ENCODE data around the gene HIBCH. TPM values are rescaled to one million over a fixed set of nuclear protein-coding genes. Genes with fewer than 3 reads are reported as not detected.
"Not testable (repeated sequence)": the region's sequence is repeated elsewhere in the genome, so short reads cannot be mapped to it uniquely, and the experiment has no call there.

HIBCH gene
- total RNA-seq, 2 experiments from 2014 or later = 15.6 to 17.5 TPM

DNA sequence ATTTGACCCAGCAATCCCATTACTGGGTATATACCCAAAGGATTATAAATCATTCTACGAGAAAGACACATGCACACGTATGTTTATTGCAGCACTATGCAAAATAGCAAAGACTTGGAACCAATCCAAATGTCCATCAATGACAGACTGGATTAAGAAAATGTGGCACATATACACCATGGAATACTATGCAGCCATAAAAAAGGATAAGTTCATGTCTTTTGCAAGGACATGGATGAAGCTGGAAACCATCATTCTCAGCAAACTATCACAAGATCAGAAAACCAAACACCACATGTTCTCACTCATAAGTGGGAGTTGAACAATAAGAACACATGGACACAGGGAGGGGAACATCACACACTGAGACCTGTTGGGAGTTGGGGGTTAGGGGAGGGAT is 96.9 kb downstream of the HIBCH start:
- H3K4me3 Mint-ChIP-seq; DNase-seq; H3K27ac Mint-ChIP-seq; H3K27me3 Mint-ChIP-seq; H3K4me1 Mint-ChIP-seq; POLR2A ChIA-PET; H3K9me3 Mint-ChIP-seq; ATAC-seq (ENCODE audit: low read depth): not testable (repeated sequence)
- H3K36me3 Mint-ChIP-seq = peaks cover 34% of the 10 kb centered on the region

DNA sequence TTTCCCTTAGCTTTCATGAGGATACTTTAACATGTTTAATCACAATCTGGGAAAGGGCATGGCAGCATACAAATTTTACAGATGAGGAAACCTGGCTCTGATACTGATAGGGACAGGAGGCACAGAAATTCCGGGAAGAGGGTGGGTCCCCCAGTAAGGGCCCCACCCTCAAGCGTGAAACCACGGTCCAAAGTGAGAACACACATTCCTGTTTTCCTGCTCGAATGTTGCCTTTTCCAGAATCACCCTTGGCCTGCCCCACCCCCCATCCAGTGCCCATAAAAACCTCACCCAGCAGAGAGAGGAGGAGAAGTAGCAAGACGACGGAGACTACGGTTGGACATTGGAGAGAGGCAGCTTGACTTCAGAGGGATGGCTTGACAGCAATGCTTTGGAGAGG is 98.2 kb downstream of the HIBCH start:
- H3K27ac Mint-ChIP-seq = no peak overlapping the region
- POLR2A ChIA-PET = no interaction called here

DNA sequence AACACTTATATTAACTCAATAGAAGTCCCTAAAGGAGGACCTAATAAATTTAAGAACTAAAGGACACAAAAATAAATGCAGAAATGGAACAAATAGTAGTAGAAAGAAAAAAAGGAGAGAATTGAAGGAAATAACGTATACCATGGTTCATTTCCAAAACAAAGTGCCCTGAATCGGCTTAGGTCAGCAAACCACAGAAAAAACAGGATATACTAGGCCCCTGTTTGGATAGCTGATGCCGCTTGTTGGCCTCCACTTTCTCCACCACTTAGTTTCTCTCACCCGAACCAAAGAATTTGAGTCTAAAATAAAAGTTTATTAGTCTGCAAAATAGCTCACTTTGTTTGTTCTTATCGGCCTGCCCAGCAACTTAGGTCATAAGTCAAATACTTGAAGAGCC is 100.4 kb downstream of the HIBCH start:
- ATAC-seq (ENCODE audit: low read depth) (no peak), DNase-seq (no peak)
- Mint-ChIP-seq H3K4me3 (no peak overlapping the region), H3K27me3 (no peaks in the 10 kb centered on the region), H3K4me1 (peaks cover 16% of the 10 kb centered on the region), H3K27ac (no peak overlapping the region), H3K36me3 (peaks cover 19% of the 10 kb centered on the region), H3K9me3 (no peaks in the 10 kb centered on the region)
- POLR2A ChIA-PET = no interaction called here

More for the DNA sequence above, 98.2 kb downstream of the HIBCH start:
- Mint-ChIP-seq H3K4me1 (peaks cover 3% of the 10 kb centered on the region), H3K9me3 (peaks cover 5% of the 10 kb centered on the region), H3K27me3 (no peaks in the 10 kb centered on the region), H3K36me3 (peaks cover 25% of the 10 kb centered on the region), H3K4me3 (no peak overlapping the region)
- DNase-seq (no peak), ATAC-seq (ENCODE audit: low read depth) (no peak)

DNA sequence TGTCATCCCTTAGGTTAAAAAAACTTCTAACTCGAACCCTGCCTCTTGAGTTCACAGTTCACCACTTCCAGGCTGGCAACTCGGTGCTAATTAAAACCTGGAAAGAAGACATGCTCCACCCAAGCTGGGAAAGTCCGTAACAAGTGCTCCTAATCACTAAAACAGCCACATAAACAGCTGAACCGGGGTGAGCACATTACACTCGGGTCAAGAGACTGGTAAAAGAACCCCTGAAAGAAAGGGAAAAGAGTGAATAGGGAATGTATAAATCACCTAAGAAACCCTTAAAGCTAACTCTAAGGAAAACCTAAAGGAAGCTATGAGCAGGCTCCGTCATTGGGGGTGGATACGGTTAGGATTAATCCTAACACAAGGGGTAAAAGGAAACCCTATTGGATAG is 102.0 kb downstream of the HIBCH start:
- no peak overlapping the region for H3K27ac Mint-ChIP-seq
- no peaks in the 10 kb centered on the region for H3K27me3 Mint-ChIP-seq
- no peak for ATAC-seq (ENCODE audit: low read depth)
- peaks cover 17% of the 10 kb centered on the region for H3K4me1 Mint-ChIP-seq
- H3K9me3 Mint-ChIP-seq = no peaks in the 10 kb centered on the region
- DNase-seq = no peak
- peaks cover 10% of the 10 kb centered on the region for H3K36me3 Mint-ChIP-seq
- POLR2A ChIA-PET = no interaction called here
- H3K4me3 Mint-ChIP-seq = no peak overlapping the region

DNA sequence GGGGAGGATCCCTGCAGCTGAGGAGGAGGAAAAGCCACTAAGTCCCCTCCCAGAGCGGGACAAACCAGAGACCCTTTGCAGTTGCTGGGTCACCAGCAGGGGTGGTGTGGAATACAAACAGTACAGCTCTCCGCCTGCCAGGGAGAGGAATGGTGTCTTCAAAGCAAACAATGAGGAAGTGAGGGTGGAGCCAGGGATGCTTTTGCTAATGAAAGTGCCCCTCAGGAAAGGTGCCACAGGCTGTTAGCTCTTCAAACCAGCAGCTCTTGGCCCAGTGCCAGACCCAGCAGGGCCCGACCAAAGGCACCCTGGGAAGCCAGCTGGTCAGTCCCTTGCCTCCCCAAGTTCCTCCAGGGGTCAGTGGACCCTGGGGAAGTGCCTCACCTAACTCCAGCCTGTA is 102.8 kb downstream of the HIBCH start:
- Mint-ChIP-seq H3K4me1 (peaks cover 17% of the 10 kb centered on the region), H3K9me3 (no peaks in the 10 kb centered on the region), H3K36me3 (peaks cover 8% of the 10 kb centered on the region), H3K4me3 (no peak overlapping the region), H3K27me3 (no peaks in the 10 kb centered on the region), H3K27ac (no peak overlapping the region)
- DNase-seq (no peak), ATAC-seq (ENCODE audit: low read depth) (no peak)
- POLR2A ChIA-PET = no interaction called here

DNA sequence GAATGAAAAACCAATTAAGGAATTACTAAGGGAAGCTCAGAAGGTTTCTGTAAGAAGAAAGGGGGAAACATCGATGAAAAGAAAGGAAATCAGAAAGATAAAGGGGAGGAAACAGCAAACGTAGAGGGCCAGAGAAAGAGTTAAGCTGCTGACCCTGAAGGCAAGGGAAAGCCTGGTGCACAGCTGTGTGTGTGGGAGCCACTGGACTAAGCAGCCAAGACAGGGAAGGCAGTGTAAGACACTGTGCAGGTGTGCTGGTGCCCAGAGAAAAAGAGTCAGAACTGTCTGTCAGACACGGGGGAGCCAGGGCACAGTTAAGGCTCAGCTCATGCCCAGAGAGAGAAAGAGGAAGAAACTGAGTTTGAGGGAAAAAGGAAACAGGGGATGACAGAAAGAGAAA is 104.0 kb downstream of the HIBCH start:
- peaks cover 17% of the 10 kb centered on the region for H3K4me1 Mint-ChIP-seq
- H3K27ac Mint-ChIP-seq = peak overlapping the region; percentile 35
- ATAC-seq (ENCODE audit: low read depth) = no peak

DNA sequence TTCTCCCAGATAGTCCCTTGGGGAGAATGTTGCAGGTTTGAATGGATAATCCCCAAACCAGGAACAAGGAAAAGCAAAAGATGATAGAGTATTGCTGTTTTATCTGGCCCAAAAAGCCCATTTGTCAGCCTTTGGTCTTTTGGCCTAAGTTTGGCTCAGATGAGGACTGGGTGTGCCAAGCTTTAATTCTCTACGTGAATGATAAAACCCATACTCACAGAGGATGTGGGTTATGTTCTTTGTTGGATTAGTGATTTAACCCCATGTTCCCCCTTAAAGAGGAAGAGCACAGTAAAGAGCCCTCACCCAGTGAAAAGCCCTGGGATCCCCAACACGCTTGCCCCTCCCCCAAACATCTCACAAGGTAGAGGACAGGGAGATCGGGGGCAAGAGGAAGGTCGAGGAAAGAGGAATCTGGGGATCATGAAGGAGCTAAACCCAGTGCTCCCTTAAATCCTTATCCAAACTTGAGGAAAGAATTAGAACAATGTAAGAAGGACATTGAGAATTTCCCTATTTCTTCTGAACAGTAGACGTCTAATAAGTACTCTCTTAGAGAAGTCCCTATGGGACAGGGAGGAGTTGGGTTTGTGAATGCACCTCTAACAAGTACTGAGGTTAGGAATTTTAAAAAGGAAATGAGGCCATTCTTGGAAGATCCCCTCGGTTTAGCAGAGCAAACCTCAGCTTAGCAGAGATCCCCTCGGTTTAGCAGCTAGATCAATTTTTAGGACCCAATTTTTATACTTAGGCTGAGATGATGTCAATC is 105.0 kb downstream of the HIBCH start:
- H3K27me3 Mint-ChIP-seq = no peaks in the 10 kb centered on the region
- H3K4me3 Mint-ChIP-seq = no peak overlapping the region
- DNase-seq = no peak
- no peaks in the 10 kb centered on the region for H3K9me3 Mint-ChIP-seq
- H3K27ac Mint-ChIP-seq = peak overlapping the region; percentile 11
- peaks cover 5% of the 10 kb centered on the region for H3K36me3 Mint-ChIP-seq
- POLR2A ChIA-PET = no interaction called here
- H3K4me1 Mint-ChIP-seq = peaks cover 17% of the 10 kb centered on the region
- no peak for ATAC-seq (ENCODE audit: low read depth)

More for the DNA sequence above, 104.0 kb downstream of the HIBCH start:
- Mint-ChIP-seq H3K36me3 (peaks cover 7% of the 10 kb centered on the region), H3K9me3 (no peaks in the 10 kb centered on the region), H3K27me3 (no peaks in the 10 kb centered on the region), H3K4me3 (no peak overlapping the region)
- DNase-seq = no peak
- POLR2A ChIA-PET = no interaction called here

DNA sequence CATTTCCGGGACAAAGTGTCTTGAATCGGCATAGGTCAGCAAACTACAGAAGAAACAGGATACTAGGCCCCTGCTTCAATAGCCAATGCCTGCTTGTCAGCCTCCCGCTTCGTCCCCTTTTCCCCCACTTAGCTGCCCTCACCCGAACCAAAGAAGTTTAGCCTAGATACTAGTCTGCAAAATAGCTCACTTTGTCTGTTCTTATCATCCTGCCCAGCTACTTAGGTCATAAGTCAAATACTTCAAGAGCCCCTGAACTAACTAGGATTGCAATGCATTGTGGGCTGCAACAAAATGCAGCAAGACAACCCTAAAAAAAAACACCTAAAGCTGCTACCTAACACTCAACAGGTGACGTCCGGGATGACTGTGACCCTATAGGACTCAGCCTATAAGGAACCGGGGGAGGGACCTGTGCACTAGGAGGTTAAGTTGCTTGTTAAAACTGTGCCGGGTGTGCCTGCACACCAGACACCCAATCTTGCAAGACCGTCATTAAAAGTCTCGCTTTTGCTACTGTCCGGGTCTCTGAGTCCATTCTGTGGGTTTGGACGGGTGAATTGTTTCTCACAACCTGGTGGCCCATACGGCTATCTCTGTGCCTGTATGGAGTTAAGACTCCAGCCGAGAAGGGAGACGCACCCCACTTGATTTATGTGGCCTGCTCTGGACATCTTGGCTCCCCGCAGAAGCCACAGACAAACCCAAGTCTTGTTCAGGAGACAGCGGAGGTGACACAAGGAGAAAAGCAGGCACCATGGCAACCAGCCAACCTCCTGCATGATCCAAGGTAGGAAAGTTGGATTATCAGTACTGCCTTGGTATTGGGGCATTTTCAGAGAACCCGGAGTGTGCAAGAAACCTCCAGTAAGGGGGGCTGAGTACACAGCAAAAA is 105.9 kb downstream of the HIBCH start:
- H3K9me3 Mint-ChIP-seq = no peaks in the 10 kb centered on the region

DNA sequence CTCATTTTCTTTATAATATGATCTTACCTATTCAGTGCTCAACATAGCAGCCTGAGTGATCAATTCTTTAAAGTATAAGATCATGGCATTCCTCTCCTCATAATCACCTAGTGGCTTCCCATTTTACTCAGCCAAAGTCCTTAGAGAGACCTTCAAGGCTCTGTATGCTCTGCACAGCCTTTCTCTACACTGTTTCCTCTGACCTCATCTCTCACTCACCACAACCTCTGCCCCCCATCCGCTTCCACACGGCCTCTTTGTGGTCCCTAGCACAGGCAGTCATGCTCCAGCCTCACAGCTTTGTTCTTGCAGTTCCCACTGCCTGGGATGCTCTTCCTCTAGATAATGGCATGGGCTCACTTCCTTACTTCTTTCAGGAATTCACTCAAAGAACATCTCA is 109.2 kb downstream of the HIBCH start:
- H3K9me3 Mint-ChIP-seq = no peaks in the 10 kb centered on the region
- H3K4me1 Mint-ChIP-seq = peaks cover 5% of the 10 kb centered on the region
- H3K36me3 Mint-ChIP-seq = peaks cover 2% of the 10 kb centered on the region
- POLR2A ChIA-PET = no interaction called here
- no peak for DNase-seq
- no peak for ATAC-seq (ENCODE audit: low read depth)
- H3K27me3 Mint-ChIP-seq = no peaks in the 10 kb centered on the region
- H3K4me3 Mint-ChIP-seq = no peak overlapping the region
- H3K27ac Mint-ChIP-seq = no peak overlapping the region

More for the DNA sequence above, 105.9 kb downstream of the HIBCH start:
- Mint-ChIP-seq H3K4me1 (peaks cover 17% of the 10 kb centered on the region), H3K36me3 (peaks cover 5% of the 10 kb centered on the region), H3K27me3 (no peaks in the 10 kb centered on the region), H3K4me3 (no peak overlapping the region), H3K27ac (peak overlapping the region; percentile 11)
- DNase-seq = no peak
- ATAC-seq (ENCODE audit: low read depth) = no peak
- POLR2A ChIA-PET = no interaction called here

DNA sequence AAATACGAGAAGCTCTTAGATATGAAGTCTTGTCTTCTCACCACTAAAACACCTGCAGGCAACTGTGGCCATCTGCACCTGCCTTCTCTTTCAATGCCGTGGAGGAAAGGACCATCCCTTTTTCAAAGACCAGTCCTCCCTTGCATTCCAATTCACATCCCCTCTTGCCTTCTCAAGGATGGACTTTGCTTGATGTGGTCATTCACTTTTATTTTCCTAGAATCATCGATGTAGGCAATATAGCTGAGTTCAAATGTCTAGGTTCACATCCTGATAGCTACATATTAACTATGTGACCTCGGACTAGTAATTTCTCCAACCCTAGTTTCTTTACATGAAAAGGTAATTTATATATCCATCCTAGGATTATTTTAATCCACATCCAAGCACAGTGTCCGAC is 110.1 kb downstream of the HIBCH start:
- no peak for ATAC-seq (ENCODE audit: low read depth)
- H3K27me3 Mint-ChIP-seq = no peaks in the 10 kb centered on the region
- H3K27ac Mint-ChIP-seq = no peak overlapping the region
- no peak overlapping the region for H3K4me3 Mint-ChIP-seq
- POLR2A ChIA-PET = no interaction called here
- peaks cover 2% of the 10 kb centered on the region for H3K36me3 Mint-ChIP-seq
- DNase-seq = no peak
- H3K9me3 Mint-ChIP-seq = no peaks in the 10 kb centered on the region
- peaks cover 4% of the 10 kb centered on the region for H3K4me1 Mint-ChIP-seq

DNA sequence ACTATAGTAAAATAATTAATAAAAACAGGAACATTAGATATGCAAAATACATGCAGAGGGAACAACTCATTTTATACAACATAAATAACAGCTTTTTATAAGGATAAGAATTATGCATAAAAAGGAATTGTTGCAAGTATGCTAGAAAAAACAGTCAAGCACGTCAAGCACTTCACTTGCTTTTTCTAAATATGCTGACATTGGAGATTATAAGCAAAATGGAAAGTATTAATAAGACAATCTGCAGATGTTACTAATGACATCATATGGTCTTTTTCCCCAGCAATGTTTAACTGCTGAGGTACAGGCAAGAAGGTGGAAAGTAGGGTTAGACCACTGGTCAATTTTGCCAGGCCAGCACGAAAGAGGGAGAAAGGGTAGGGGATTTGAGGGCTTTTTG is 111.7 kb downstream of the HIBCH start:
- POLR2A ChIA-PET = no interaction called here
- ATAC-seq (ENCODE audit: low read depth) (no peak), DNase-seq (no peak)
- peaks cover 1% of the 10 kb centered on the region for H3K36me3 Mint-ChIP-seq
- no peaks in the 10 kb centered on the region for H3K27me3 Mint-ChIP-seq
- H3K4me1 Mint-ChIP-seq = no peaks in the 10 kb centered on the region
- no peaks in the 10 kb centered on the region for H3K9me3 Mint-ChIP-seq
- no peak overlapping the region for H3K27ac Mint-ChIP-seq
- no peak overlapping the region for H3K4me3 Mint-ChIP-seq

DNA sequence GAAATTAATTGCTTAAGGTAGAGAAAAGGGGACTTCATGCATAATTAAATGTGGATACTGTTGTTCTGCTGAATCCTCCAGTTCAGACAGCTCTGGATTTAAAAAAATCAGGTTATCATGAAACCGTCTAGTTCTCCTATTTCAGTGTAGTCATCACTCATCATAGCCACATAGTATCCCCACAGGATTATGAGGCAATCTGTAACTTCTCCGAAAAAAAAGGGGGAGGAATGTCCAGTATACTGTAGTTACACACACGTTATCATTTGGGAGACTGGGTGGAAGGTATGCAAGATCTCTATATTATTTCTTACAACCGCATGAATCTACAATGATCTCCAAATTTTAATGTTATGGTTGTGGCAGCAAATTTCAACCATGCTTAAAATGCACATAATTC is 114.0 kb downstream of the HIBCH start:
- no peak overlapping the region for H3K27ac Mint-ChIP-seq
- H3K27me3 Mint-ChIP-seq = no peaks in the 10 kb centered on the region
- H3K36me3 Mint-ChIP-seq = peaks cover 4% of the 10 kb centered on the region
- H3K9me3 Mint-ChIP-seq = no peaks in the 10 kb centered on the region
- no peak for ATAC-seq (ENCODE audit: low read depth)
- H3K4me1 Mint-ChIP-seq = no peaks in the 10 kb centered on the region
- no peak for DNase-seq
- H3K4me3 Mint-ChIP-seq = no peak overlapping the region
- POLR2A ChIA-PET = no interaction called here

DNA sequence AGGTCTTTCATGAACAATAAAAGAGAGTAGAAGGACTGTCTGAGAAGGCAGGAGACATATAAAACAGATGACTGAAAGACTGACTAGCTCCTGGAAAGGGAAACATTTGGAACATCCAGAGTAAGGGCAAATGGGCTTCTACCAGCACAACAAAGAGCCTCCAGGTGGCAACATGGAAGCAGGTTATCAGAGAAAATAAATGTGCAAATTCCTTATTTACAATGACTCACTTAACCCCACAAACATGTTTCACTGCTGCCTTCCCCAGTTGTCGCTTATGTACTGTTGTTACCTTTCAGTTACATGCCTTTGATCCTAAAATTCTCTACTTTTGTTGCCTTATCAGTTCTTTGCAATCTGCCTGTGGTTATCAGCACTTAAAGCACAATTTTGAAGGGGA is 117.0 kb downstream of the HIBCH start:
- Mint-ChIP-seq H3K27me3 (no peaks in the 10 kb centered on the region), H3K9me3 (no peaks in the 10 kb centered on the region), H3K4me3 (no peak overlapping the region), H3K36me3 (peaks cover 21% of the 10 kb centered on the region), H3K27ac (no peak overlapping the region), H3K4me1 (no peaks in the 10 kb centered on the region)
- POLR2A ChIA-PET = no interaction called here
- no peak for ATAC-seq (ENCODE audit: low read depth)
- no peak for DNase-seq

DNA sequence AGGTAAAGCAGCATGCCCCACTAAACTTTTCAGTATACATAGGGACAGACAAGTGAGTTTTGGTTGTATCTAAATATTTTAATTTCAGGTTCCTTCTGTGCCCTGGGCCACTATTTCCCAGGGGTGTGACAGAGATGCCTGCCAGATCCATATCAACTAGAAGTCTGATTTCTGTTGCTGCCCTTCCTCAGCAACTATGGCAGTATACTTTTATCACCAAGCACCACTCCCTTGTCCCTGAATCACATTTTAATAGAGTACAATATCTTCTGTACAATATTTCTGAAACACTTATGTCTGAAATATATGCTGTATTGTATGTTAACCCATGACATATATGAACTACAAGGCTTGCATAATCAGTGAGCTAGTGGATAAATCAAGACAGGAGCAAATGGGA is 117.6 kb downstream of the HIBCH start:
- ATAC-seq (ENCODE audit: low read depth) = no peak
- H3K36me3 Mint-ChIP-seq = peaks cover 21% of the 10 kb centered on the region
- DNase-seq = no peak
- H3K9me3 Mint-ChIP-seq = no peaks in the 10 kb centered on the region
- no peaks in the 10 kb centered on the region for H3K27me3 Mint-ChIP-seq
- H3K4me1 Mint-ChIP-seq = no peaks in the 10 kb centered on the region
- POLR2A ChIA-PET = no interaction called here
- H3K27ac Mint-ChIP-seq = no peak overlapping the region
- no peak overlapping the region for H3K4me3 Mint-ChIP-seq

All from activated naive CD8-positive, alpha-beta T cell treated with anti-CD3 and anti-CD28 coated beads, Interleukin-2, amount 10 ng/mL, durations not matched to agents 7 days and 5 days (primary cell).